GM18907 (cell line): ENCODE measurements around the gene ELL2.

Experiments used
- ATAC-seq: cut with Tn5 transposase; IDR thresholded peaks from one replicate; pipeline ENCODE4 v1.9.1; 2021; ENCODE audit warnings: mild to moderate bottlenecking, moderate library complexity; ENCODE audit not compliant: unreplicated experiment

Gene ELL2

DNA sequence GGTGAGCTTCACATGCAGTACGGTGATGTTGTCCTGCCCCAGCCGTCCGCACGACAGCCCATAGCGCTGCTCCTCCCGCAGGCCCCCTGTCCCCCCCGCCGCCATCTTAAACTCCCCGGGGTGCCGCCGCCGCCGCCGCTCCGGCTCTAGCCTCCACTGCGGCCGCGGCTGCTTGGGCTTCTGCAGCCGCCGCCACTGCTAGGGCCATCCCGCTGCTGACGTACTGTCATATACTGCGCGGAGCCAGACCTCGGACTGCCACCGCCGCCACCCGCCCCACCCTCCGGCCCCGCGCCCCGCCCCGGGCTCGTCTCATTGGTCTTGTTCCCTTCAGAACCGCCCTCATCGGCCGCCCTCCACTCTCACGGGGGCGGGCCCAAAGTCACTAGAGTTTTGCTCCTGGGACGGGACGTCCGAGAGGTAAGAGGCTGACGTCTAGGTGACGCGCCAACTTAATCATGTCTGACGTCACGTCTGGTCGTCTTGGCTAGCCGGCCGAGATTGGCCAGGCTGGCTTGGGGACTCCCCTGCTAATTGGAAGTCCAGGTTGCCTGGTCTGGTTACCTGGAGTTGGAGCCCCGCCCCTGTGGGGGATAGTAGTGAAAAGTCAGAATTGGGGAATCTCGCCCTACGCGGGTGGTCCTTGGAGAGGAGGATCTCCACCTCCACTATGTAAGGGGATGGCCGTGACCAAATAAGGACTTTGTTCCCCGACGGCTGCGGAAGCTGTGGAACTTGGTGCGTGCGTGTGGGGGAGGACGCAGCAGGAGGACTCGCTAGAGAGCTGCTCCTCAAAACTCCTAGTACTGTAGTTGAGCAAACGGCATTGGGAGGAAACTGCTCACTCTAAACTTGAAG is at the start of gene ELL2:
ELL2 (minus strand) TSS at position 235 of the 858 bp plus-strand sequence; CDS start at position 105, 130 bp downstream.
- ATAC-seq: peak; percentile 91

- no peak for ATAC-seq
These were observed 47.5 kb upstream of the ELL2 start for GRCh38 chr5:96008987-96009647.

GRCh38 chr5:96008487-96008886 is 46.8 kb upstream of the ELL2 start:
- ATAC-seq: no peak

GRCh38 chr5:96007051-96007450 is 45.4 kb upstream of the ELL2 start:
- no peak for ATAC-seq

GRCh38 chr5:96006291-96006690 is 44.6 kb upstream of the ELL2 start:
- no peak for ATAC-seq

DNA sequence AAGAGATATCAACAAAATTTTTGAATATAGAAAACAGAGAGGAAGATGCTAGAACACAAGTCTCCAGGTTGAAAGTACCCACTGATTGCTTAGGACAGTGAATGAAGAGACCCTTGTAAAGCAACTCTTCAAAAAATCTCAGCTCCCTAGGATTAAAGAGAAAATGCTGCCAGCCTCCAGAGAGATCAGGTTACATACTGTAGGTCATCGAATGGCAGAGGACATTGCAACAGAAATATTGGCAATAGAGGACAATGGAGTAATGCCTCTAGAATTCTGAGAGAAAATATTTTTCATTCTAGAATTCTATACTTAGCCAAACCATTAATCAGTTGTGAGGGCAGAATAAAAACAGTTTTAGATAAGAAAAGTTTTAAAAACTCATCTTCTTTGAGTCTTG is 43.1 kb upstream of the ELL2 start:
- no peak for ATAC-seq

DNA sequence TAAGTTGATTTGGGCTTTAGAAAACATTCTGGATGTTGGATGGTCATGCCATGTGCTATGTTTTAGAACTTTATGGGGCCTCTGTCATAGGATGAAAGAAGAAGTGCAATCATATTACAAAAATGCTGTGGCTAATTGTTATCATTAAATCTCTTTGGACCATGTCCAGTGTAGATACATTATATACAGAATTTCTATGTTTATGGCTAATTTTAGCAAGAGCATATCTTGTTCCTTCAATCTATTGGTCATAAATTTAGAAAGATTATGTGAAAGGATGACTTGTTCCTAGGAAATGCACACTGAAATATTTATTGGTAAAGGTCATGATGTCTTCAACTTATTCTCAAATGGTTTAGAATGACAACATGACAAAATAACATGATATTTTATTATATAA is 42.4 kb upstream of the ELL2 start:
- no peak for ATAC-seq

DNA sequence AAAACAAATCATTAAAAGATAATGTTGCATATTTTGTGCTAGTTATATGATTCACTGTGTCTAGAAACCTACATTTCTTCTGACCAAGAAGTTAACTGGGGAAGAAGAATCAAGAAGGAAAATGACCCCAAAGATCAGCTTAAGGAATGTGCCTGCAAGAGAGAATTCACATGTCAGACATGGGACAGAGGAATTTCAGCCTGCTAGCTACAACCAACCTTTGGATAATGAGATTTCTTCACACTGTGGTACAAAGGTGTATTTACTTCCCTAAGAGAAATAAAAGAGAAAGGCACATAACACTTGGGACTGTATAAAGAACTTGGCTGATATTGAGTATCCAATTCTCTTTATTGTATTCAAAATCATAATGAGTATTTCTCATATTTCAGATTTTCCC is 39.6 kb upstream of the ELL2 start:
- no peak for ATAC-seq

GRCh38 chr5:96000308-96000707 is 38.7 kb upstream of the ELL2 start:
- ATAC-seq: no peak

DNA sequence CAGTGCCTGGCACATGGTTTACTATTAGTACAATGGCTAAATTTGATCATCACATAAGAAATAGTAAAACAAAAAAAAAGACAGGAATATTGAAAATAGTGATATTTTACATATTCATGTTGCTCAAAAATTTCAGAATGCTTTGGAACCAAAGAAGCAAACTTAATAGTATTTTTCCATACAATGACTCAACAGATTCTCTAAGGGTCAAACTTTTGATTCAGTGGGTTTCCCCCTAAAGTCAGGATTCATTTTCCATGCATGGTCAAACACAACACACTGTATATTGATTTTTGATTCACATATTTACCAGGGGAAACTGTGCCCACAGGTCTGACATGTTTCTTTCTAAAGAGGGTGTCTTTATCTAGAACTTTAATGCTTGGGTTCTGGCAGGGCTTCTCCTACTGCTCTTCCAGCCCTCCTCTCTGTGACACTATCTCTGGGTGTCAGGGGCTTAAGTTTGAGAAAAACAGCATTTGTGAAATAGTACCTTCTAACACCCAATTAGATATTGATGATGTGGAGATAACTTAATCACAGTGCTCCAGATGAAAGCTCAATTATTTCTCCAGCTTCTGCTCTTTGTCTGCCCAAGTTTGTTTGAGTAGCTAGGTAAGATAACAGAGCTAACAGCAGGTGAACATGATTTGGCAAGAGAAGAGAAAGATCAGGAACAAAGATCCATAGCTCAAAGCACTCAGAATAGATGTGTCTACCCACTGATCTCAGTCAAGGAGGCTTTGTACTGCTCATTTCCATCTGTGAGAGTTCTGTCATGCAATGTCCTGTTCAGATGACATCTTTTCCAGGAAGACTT is 35.5 kb upstream of the ELL2 start:
- no peak for ATAC-seq

GRCh38 chr5:95995962-95996489 is 34.4 kb upstream of the ELL2 start:
- no peak for ATAC-seq

GRCh38 chr5:95993776-95994175 is 32.1 kb upstream of the ELL2 start:
- no peak for ATAC-seq

DNA sequence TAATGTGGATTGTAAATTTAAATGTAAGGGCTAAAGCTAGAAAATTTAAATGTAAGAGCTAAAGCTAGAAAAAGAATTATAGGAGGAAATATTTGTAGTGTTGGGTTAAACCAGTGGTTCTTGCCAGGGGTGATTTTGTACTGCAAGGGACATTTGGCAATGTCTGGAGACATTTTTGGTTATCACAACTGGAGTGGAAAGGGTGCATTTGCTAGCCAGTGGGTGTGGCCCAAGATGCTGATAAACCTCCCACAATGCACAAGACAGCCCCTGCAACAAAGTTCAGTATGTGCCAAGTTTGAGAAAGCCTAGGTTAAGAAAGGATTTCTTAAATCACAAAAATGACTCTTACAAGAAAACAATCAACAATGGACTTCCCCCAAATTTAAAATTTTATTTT is 31.6 kb upstream of the ELL2 start:
- no peak for ATAC-seq

DNA sequence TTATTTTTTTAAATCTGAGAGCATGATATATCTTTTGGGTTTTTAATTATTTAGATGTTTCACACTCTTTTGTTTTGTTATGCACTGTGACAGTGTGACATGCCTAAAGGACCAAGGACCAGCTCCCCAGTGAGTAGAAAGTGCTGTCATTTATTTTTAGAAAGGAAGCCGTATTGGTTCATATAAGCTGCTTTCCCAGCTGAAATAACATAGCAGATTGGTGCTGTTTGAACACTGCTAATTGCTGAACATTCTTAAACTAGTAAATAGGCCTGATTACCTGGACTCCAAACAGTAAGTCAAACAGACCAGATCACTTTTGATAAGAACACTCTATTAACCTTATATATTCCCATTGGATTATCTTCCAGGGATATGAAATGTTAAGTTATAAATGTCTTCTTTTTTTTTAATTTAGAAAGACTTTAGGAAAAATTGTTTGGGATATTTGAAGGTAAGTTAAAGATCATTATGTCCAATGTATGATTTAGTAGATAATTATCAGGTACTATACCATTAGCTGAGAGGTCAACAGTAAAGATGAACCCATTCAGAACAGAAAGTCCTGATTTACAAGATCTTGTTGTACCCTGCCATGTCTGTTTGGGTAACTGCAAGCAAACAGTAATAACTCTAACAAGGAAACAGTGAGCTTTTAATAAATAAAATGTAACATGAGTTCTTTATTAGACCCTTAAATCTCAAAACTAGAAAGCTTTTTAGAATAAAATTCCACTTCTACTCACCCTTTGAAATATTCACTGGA is 27.8 kb upstream of the ELL2 start:
- no peak for ATAC-seq

- no peak for ATAC-seq
These were observed 27.2 kb upstream of the ELL2 start for GRCh38 chr5:95988877-95989276.

- no peak for ATAC-seq
These were observed 26.4 kb upstream of the ELL2 start for GRCh38 chr5:95988094-95988493.

DNA sequence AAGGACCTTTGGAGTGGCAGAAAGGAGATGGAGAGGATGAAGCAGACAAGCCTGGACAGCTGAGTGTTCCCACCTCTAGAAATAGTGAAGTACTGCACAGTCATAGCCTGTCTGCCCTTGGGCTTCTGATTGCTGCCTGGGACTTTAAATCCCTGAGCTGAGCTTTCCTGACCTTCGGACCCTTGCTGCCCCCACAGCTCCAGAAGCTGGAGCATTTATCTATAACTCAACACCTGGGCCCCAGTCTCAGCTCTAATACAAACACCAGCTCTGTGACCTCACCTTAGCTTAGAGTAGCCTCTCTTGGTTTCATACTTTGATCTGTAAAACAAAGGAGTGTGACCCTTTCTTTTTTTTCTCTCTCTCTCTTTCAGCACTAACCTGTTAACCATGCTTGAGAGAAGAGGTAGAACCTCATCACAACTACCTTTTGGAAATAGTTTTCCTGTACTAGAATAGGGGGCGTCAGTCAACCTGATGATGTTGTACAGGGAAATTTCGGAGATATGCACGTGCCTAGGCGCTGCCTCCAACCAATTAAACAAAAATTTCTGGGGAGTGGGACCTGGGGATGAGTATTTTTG is 25.4 kb upstream of the ELL2 start:
- no peak for ATAC-seq

DNA sequence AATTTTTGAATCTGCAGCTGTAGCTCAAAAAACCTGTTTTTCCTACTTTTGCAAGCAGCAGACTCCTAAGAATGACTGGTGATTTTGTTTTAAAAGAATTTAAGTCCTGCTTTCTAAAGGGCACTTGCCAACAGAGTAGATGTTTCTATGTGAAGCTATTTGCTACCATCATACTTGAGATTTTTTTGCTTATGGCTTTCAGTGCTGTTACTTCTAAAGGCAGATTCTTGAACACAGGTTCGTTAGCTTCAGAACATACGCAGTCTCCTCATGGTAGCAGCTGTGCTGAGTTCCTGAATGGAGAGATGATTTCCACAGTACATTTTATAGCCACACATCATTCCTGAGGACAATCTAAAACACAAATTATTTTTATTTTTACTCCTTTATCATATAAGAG is 24.4 kb upstream of the ELL2 start:
- no peak for ATAC-seq

DNA sequence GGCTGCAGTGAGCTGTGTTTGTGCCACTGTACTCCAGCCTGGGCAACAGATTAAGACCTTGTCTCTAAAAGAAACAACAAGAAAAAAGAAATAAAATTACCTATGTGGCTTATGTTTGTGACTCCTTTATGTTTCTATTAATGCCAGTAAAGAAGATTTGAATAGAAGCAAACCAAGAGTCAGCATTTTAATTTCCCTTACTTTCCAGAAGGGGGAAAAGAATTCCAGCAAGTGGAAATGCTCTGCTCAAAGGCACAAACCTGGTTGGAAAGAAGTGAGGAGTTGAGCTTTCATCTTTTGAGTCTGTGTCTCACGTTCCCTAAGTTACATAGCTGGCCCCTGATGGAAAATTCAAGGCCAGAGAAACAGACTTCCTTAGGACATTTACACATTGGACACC is 23.6 kb upstream of the ELL2 start:
- ATAC-seq: no peak

- ATAC-seq: no peak
These were observed 22.8 kb upstream of the ELL2 start for GRCh38 chr5:95984287-95984938.
